NCI-H187 (cell line): ENCODE data around the gene MAIP1.
"Not testable (repeated sequence)": the region's sequence is repeated elsewhere in the genome, so short reads cannot be mapped to it uniquely, and the experiment has no call there.

Experiments used
- DNase-seq, 2 experiments: peaks; one replicate each; lab custom pipeline; 2025; lab: John Stamatoyannopoulos, UW

Gene MAIP1

GRCh38 chr2:199955339-199956061, at the start of gene MAIP1, which contains the start of gene TYW5:
Gene MAIP1 (plus strand): TSS chr2:199955582. CDS start chr2:199955799, 217 bp downstream.
Gene TYW5 (minus strand): TSS chr2:199955491. CDS start chr2:199955470, 21 bp downstream.
- DNase-seq: peak; percentile 38 to 58

GRCh38 chr2:199907008-199907714, 48.2 kb upstream of the MAIP1 start:
- DNase-seq: no peak

- peak in 1 of 2 experiments; percentile 28 for DNase-seq
Observed at GRCh38 chr2:199910338-199911051, 44.9 kb upstream of the MAIP1 start.

GRCh38 chr2:199911052-199911876, 44.1 kb upstream of the MAIP1 start, which contains the start of gene C2orf69:
Gene C2orf69 (plus strand): TSS chr2:199911293. CDS start chr2:199911439, 146 bp downstream.
- DNase-seq: peak; percentile 75 to 94

GRCh38 chr2:199911877-199912161, 43.6 kb upstream of the MAIP1 start:
- DNase-seq: no peak

- DNase-seq: not testable (repeated sequence)
Observed at GRCh38 chr2:199912553-199913114, 42.7 kb upstream of the MAIP1 start.

GRCh38 chr2:199914372-199914958, 40.9 kb upstream of the MAIP1 start:
- DNase-seq: no peak

- no peak for DNase-seq
Observed at GRCh38 chr2:199916980-199917379, 38.4 kb upstream of the MAIP1 start.

- no peak for DNase-seq
Observed at GRCh38 chr2:199922856-199923255, 32.5 kb upstream of the MAIP1 start.

- no peak for DNase-seq
Observed at GRCh38 chr2:199923924-199924323, 31.5 kb upstream of the MAIP1 start.

GRCh38 chr2:199926806-199927205, 28.6 kb upstream of the MAIP1 start:
- no peak for DNase-seq

- no peak for DNase-seq
Observed at GRCh38 chr2:199928226-199928625, 27.2 kb upstream of the MAIP1 start.

- DNase-seq: no peak
Observed at GRCh38 chr2:199928626-199929025, 26.8 kb upstream of the MAIP1 start.

GRCh38 chr2:199929262-199929661, 26.1 kb upstream of the MAIP1 start:
- DNase-seq: no peak

GRCh38 chr2:199932312-199932855, 23.0 kb upstream of the MAIP1 start:
- no peak for DNase-seq

GRCh38 chr2:199933466-199933865, 21.9 kb upstream of the MAIP1 start:
- no peak for DNase-seq

- no peak for DNase-seq
Observed at GRCh38 chr2:199936554-199936953, 18.8 kb upstream of the MAIP1 start.

GRCh38 chr2:199940373-199940772, 15.0 kb upstream of the MAIP1 start:
- no peak for DNase-seq

GRCh38 chr2:199943373-199943772, 12.0 kb upstream of the MAIP1 start:
- DNase-seq: no peak

GRCh38 chr2:199946196-199946595, 9.2 kb upstream of the MAIP1 start:
- DNase-seq: no peak

GRCh38 chr2:199946836-199947235, 8.5 kb upstream of the MAIP1 start:
- no peak for DNase-seq
